ENCODE data around the gene GNG4.
A peak's percentile ranks its signal among the peaks of the same experiment; 100 is the strongest.

GNG4 gene

DNA sequence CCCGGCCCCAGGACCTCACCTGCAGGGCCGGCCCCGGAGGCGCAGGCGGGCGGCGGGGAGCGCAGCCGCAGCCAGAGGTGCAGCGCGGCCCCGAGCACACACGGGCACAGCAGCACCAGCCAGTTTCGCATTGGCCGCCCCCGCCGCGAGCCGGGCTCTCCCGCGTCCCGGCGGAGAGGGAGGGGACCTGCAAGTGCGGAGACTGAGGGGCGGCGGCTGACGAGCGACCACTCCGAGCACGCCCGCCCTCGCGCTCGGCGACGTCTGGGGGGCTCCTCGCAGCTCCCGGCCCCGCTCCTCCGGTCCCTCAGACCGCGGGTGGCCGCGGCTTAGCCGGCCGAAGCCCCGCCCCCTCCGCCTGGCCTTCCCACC lies 145.5 kb downstream of the GNG4 start, which contains the start of gene B3GALNT2:
Gene B3GALNT2 (minus strand): TSS at position 331 of the 372 bp plus-strand sequence. CDS start 200 bp downstream, at position 131.
- TF ChIP-seq, protein P1, sequence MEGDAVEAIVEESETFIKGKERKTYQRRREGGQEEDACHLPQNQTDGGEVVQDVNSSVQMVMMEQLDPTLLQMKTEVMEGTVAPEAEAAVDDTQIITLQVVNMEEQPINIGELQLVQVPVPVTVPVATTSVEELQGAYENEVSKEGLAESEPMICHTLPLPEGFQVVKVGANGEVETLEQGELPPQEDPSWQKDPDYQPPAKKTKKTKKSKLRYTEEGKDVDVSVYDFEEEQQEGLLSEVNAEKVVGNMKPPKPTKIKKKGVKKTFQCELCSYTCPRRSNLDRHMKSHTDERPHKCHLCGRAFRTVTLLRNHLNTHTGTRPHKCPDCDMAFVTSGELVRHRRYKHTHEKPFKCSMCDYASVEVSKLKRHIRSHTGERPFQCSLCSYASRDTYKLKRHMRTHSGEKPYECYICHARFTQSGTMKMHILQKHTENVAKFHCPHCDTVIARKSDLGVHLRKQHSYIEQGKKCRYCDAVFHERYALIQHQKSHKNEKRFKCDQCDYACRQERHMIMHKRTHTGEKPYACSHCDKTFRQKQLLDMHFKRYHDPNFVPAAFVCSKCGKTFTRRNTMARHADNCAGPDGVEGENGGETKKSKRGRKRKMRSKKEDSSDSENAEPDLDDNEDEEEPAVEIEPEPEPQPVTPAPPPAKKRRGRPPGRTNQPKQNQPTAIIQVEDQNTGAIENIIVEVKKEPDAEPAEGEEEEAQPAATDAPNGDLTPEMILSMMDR (IDR thresholded peaks at IDR 0.05; ENCODE audit: extremely low read depth, missing control alignments): no peak
- DNase-seq (ENCODE audit: low spot score): no peak

DNA sequence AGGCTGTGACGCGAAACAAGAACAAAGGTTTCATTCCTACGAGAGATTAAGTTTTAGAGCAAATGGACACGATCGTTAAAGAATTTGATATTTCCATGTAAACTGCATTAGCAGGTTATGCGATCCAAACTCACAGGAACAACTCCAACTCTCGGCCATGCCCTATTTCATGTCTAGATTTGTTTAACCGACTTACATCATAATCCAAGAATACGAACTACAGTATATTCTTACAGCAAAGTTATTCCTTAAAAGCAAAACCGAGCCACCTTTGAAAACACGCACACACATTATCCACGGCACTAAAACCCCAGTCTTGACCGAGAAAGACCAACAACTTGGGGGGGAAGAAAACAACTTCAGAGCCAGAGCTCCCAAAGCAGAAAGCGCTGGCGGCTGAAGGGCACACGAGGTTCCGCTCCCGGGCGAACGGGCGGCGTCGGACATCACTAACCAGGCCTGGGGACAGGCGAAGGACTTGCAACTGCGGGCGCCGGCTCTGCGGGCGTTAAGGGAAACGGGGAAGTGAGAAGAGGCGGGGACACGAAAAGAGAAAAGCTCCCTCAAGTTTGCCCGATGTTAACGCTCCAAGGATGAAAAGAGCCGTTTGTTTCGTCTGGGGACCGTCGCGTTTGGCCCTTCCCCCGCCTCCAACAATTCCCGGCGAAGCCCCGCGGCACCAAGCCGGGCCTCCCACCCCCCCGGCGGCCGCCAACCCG lies 146.0 kb downstream of the GNG4 start:
- TF ChIP-seq, protein P1 (IDR thresholded peaks at IDR 0.05; ENCODE audit: extremely low read depth, missing control alignments): no peak
- DNase-seq (ENCODE audit: low spot score): peak; percentile 51

DNA sequence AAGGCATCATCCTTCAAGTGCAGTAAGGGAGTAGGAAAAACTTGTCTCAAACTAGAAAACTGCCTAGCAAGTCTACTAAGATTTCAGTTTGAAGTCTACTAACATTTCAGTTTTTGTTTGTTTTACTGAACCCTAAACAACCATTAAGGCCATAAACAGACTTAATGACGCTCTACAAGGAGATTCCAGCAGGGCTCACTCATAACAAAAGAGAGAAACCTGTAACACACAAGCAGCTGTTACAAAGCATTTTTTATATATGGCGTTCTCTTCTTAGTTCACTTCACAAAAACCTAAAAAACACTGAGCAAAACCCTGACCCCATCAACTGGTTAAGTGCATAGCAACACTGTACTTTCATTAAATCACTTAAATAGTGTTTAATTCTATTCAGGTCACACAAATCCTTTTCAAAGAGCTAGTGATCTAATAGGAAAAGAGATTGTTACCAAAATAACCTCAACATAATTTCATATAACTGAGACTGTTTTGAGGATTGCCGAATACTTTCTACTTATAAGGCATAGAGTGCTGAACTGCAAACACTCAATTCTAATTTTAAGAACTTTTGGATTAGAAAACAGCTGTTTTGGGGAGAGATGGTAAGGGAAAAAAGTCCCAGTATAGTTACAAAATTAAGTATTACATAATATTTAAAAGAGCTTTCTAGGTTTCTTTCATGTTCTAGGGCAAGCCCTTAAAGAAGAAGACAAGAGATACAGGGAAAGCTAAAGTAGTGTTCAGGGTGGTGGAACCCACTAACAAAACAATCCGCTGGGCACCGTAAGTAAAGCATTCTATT lies 146.8 kb downstream of the GNG4 start:
- TF ChIP-seq, protein P1 (IDR thresholded peaks at IDR 0.05; ENCODE audit: extremely low read depth, missing control alignments): no peak
- peak; percentile 22 for DNase-seq (ENCODE audit: low spot score)

DNA sequence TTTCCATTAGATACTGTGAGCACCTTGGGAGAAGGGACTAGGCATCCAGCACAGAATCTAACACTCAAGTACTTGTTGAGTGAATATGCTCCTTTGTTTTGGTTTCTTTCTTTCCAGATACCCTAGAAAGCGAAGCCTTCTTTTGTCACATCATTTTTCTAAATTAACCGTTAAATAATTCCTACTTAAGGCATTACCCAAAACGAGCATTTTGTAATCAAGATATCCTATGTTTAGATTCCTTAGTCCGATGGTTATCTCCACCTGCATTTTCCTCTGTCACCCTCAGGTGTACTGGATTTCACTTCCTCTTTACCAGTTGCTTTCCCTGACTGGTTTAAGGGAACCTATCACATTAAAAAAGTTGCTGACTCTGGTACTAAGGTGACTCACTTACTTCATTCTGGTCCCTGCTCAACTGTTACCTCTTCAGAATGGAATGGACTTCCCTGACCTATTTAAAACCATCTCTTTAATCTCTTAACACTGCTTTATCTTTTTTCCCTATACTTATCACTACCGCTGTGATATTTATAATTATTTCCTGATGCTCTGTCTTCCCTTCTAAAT lies 148.5 kb downstream of the GNG4 start:
- DNase-seq (ENCODE audit: low spot score): no peak
- TF ChIP-seq, protein P1 (IDR thresholded peaks at IDR 0.05; ENCODE audit: extremely low read depth, missing control alignments): no peak

All from GM20000 (cell line).